Mesenchymal stem cell (in vitro differentiated cells and primary cell): Measurements from ENCODE around the gene DBET.
"Not testable (repeated sequence)": the region's sequence is repeated elsewhere in the genome, so short reads cannot be mapped to it uniquely, and the experiment has no call there.

ENCODE experiments used
- DNase-seq: peaks from one replicate; pipeline ENCODE4 v3.0.0-alpha.2; 2013
- H2AFZ ChIP-seq: one replicate; pipeline ENCODE4 v1.6.1; 2013; ENCODE audit warnings: low read depth, mild to moderate bottlenecking, control low read depth, inconsistent platforms, low read length, moderate library complexity
- H2AK5ac ChIP-seq: 2 replicates; pipeline ENCODE4 v1.6.1; 2013; ENCODE audit warnings: low read length, moderate library complexity, mild to moderate bottlenecking, inconsistent platforms; ENCODE audit not compliant: severe bottlenecking
- H2BK120ac ChIP-seq: one replicate; pipeline ENCODE4 v1.6.1; 2013; ENCODE audit warnings: low read depth, mild to moderate bottlenecking, inconsistent platforms, low read length, moderate library complexity
- H2BK12ac ChIP-seq, 2 experiments: one replicate each; pipeline ENCODE4 v1.6.1; 2013; ENCODE audit warnings: inconsistent platforms in 2 of 2, low read length in 2 of 2, mild to moderate bottlenecking in 2 of 2, moderate library complexity in 2 of 2, control low read depth in 1 of 2
- H2BK15ac ChIP-seq: one replicate; pipeline ENCODE4 v1.6.1; 2013; ENCODE audit warnings: mild to moderate bottlenecking, low read depth, inconsistent platforms; ENCODE audit not compliant: poor library complexity, severe bottlenecking
- H2BK5ac ChIP-seq: 2 replicates; pipeline ENCODE4 v1.6.1; 2013; ENCODE audit warnings: low read depth, mild to moderate bottlenecking, low read length, control low read depth, inconsistent platforms; ENCODE audit not compliant: poor library complexity, severe bottlenecking
- H3K14ac ChIP-seq, 2 experiments: one replicate each; pipeline ENCODE4 v1.6.1; 2013; ENCODE audit warnings: inconsistent platforms in 2 of 2, low read length in 2 of 2, control low read depth in 1 of 2, mild to moderate bottlenecking in 1 of 2, moderate library complexity in 1 of 2
- H3K18ac ChIP-seq, 2 experiments: one replicate each; pipeline ENCODE4 v1.6.1; 2013; ENCODE audit warnings: inconsistent platforms in 2 of 2, low read length in 2 of 2, control low read depth in 1 of 2, low read depth in 1 of 2, mild to moderate bottlenecking in 1 of 2
- H3K23ac ChIP-seq, 2 experiments: one replicate each; pipeline ENCODE4 v1.6.1; 2013; ENCODE audit warnings: inconsistent platforms in 2 of 2, low read length in 2 of 2, mild to moderate bottlenecking in 2 of 2, moderate library complexity in 2 of 2, control low read depth in 1 of 2
- H3K27ac ChIP-seq: 2 replicates; pipeline ENCODE4 v1.5.1; 2013; ENCODE audit warnings: mild to moderate bottlenecking, moderate library complexity, low read length, control low read depth, inconsistent platforms; ENCODE audit not compliant: poor library complexity, severe bottlenecking
- H3K27me3 ChIP-seq, 2 experiments: 2 replicates each; pipeline versions ENCODE4 v1.6.1 to v1.7.0; 2013; ENCODE audit warnings: low read length in 2 of 2, mild to moderate bottlenecking in 2 of 2, moderate library complexity in 2 of 2, control low read depth in 1 of 2, inconsistent platforms in 1 of 2; ENCODE audit not compliant: control insufficient read depth in 1 of 2, insufficient read depth in 1 of 2
- H3K36me3 ChIP-seq, 2 experiments: 2 replicates each; pipeline versions ENCODE4 v1.6.1 to v1.7.0; 2013; ENCODE audit warnings: low read length in 2 of 2, control low read depth in 1 of 2, inconsistent platforms in 1 of 2, low read depth in 1 of 2, mild to moderate bottlenecking in 1 of 2; ENCODE audit not compliant: insufficient read depth in 2 of 2, control insufficient read depth in 1 of 2
- H3K4ac ChIP-seq, 2 experiments: one replicate each; pipeline ENCODE4 v1.6.1; 2013; ENCODE audit warnings: inconsistent platforms in 2 of 2, low read length in 2 of 2, mild to moderate bottlenecking in 2 of 2, moderate library complexity in 2 of 2, control low read depth in 1 of 2, low read depth in 1 of 2
- H3K4me1 ChIP-seq: 2 replicates; pipeline ENCODE4 v1.6.1; 2013; ENCODE audit warnings: low read depth, low read length, control low read depth; ENCODE audit not compliant: control insufficient read depth, insufficient read depth
- H3K4me2 ChIP-seq: 2 replicates; pipeline ENCODE4 v1.6.1; 2013; ENCODE audit warnings: low read length, mild to moderate bottlenecking, inconsistent platforms; ENCODE audit not compliant: poor library complexity, severe bottlenecking
- H3K4me3 ChIP-seq, 2 experiments: 2 replicates each; pipeline versions ENCODE4 v1.5.1 to v1.7.0; 2013; ENCODE audit warnings: low read length in 2 of 2, mild to moderate bottlenecking in 2 of 2, control low read depth in 1 of 2, low read depth in 1 of 2; ENCODE audit not compliant: insufficient read depth in 1 of 2
- H3K79me1 ChIP-seq: replicated peaks from 2 replicates; pipeline ENCODE4 v1.6.1; 2013; ENCODE audit warnings: mild to moderate bottlenecking, control low read depth, low read length, inconsistent platforms; ENCODE audit not compliant: poor library complexity, severe bottlenecking
- H3K9ac ChIP-seq: 2 replicates; pipeline ENCODE4 v1.7.0; 2013; ENCODE audit warnings: mild to moderate bottlenecking, low read length, moderate library complexity
- H3K9me3 ChIP-seq: 2 replicates; pipeline ENCODE4 v1.7.0; 2013; ENCODE audit warnings: mild to moderate bottlenecking, low read length; ENCODE audit not compliant: control insufficient read depth
- H4K8ac ChIP-seq: one replicate; pipeline ENCODE4 v1.6.1; 2013; ENCODE audit warnings: inconsistent platforms, mild to moderate bottlenecking, low read length, moderate library complexity
- H4K91ac ChIP-seq: one replicate; pipeline ENCODE4 v1.6.1; 2013; ENCODE audit warnings: mild to moderate bottlenecking, low read length, inconsistent platforms
- WGBS: methylation state at CpG from one replicate; pipeline ENCODE4 v1.1.7; 2013; ENCODE audit warnings: mixed read lengths; 5-methylcytosine and 5-hydroxymethylcytosine counted together

The DBET gene

GRCh38 chr4:190109390-190110011 lies 45.2 kb downstream of the DBET start:
- DNase-seq, H4K91ac ChIP-seq, H3K36me3 ChIP-seq, H3K14ac ChIP-seq, H3K27ac ChIP-seq, H2AFZ ChIP-seq, H3K9me3 ChIP-seq, H2AK5ac ChIP-seq, H3K18ac ChIP-seq, H4K8ac ChIP-seq, H2BK120ac ChIP-seq, H3K23ac ChIP-seq, H3K9ac ChIP-seq, H3K79me1 ChIP-seq, H2BK5ac ChIP-seq, H3K4me1 ChIP-seq, H3K4me2 ChIP-seq, H3K4ac ChIP-seq, H3K4me3 ChIP-seq, H3K27me3 ChIP-seq, H2BK12ac ChIP-seq, H2BK15ac ChIP-seq: not testable (repeated sequence)
- WGBS: 7% methylated on average over 1 of the region's 1 CpG

- not testable (repeated sequence) for H4K8ac ChIP-seq, H3K4me1 ChIP-seq, H3K18ac ChIP-seq, H2BK12ac ChIP-seq, H2AFZ ChIP-seq, H2BK120ac ChIP-seq, H3K9ac ChIP-seq, H3K4me3 ChIP-seq, H3K14ac ChIP-seq, H3K9me3 ChIP-seq, DNase-seq, H3K27ac ChIP-seq, H3K79me1 ChIP-seq, H2BK5ac ChIP-seq, H3K36me3 ChIP-seq, H3K4ac ChIP-seq, H2BK15ac ChIP-seq, H2AK5ac ChIP-seq, H3K4me2 ChIP-seq, H4K91ac ChIP-seq, H3K23ac ChIP-seq, H3K27me3 ChIP-seq
Measured at GRCh38 chr4:190110033-190110432, 45.7 kb downstream of the DBET start.

- H3K36me3 ChIP-seq, H2BK5ac ChIP-seq, H4K8ac ChIP-seq, H2AK5ac ChIP-seq, H3K4me3 ChIP-seq, H2BK120ac ChIP-seq, H3K4me1 ChIP-seq, H3K9me3 ChIP-seq, H3K9ac ChIP-seq, H3K14ac ChIP-seq, H3K18ac ChIP-seq, H2BK15ac ChIP-seq, H3K4ac ChIP-seq, H2AFZ ChIP-seq, DNase-seq, H3K27ac ChIP-seq, H3K27me3 ChIP-seq, H3K4me2 ChIP-seq, H2BK12ac ChIP-seq, H4K91ac ChIP-seq, H3K79me1 ChIP-seq, H3K23ac ChIP-seq: not testable (repeated sequence)
- 31% methylated on average over 3 of the region's 4 CpGs for WGBS
Measured at GRCh38 chr4:190110570-190111295, 46.4 kb downstream of the DBET start.

- not testable (repeated sequence) for H3K4me1 ChIP-seq, H4K8ac ChIP-seq, H4K91ac ChIP-seq, H2BK120ac ChIP-seq, H2BK15ac ChIP-seq, H3K36me3 ChIP-seq, H3K27ac ChIP-seq, H3K14ac ChIP-seq, H2AK5ac ChIP-seq, H3K4me3 ChIP-seq, H3K18ac ChIP-seq, H3K4me2 ChIP-seq, H2BK12ac ChIP-seq, H3K4ac ChIP-seq, H2BK5ac ChIP-seq, H2AFZ ChIP-seq, H3K9me3 ChIP-seq, H3K9ac ChIP-seq, H3K27me3 ChIP-seq, H3K23ac ChIP-seq, H3K79me1 ChIP-seq, DNase-seq
- WGBS: no CpG with 5 or more reads among the region's 3 CpGs
Measured at GRCh38 chr4:190112879-190113278, 48.6 kb downstream of the DBET start.
